Vagina (tissue), 2 donors: ENCODE measurements around the gene IGFBP5. TPM values are rescaled to one million over a fixed set of nuclear protein-coding genes. Genes with fewer than 3 reads are reported as not detected.

Experiments
- DNase-seq, 2 donors: peaks; one replicate each; pipeline ENCODE4 v3.0.0-alpha.2; 2017; ENCODE audit errors: extremely low spot score in 2 of 2
- H3K27ac ChIP-seq: fragments of 200-600 bp; sonication (generic); one replicate; pipeline ENCODE4 v1.5.1; 2019
- H3K27me3 ChIP-seq: fragments of 200-600 bp; sonication (generic); one replicate; pipeline ENCODE4 v1.5.1; 2019
- H3K36me3 ChIP-seq, 2 donors: fragments of 200-600 bp; sonication (generic); one replicate each; pipeline ENCODE4 v1.5.1; 2017 to 2019
- H3K4me1 ChIP-seq: fragments of 200-600 bp; sonication (generic); one replicate; pipeline ENCODE4 v1.5.1; 2019
- H3K4me3 ChIP-seq, 2 donors: fragments of 200-600 bp; sonication (generic); 1 replicate in 1 of 2; 2 replicates in 1 of 2; pipeline ENCODE4 v1.5.1; 2016 to 2019
- H3K9me3 ChIP-seq: fragments of 200-600 bp; sonication (generic); one replicate; pipeline ENCODE4 v1.5.1; 2019
- CTCF ChIP-seq, 3 experiments: fragments of 450-650 bp in 2 of 3; fragments of 200-600 bp in 1 of 3; sonication (generic) in 1 of 3; IDR thresholded peaks; one replicate each; pipeline ENCODE4 v1.5.1; 2017 to 2019; ENCODE audit warnings: antibody characterized with exemption in 3 of 3, mild to moderate bottlenecking in 2 of 3, moderate library complexity in 2 of 3
- POLR2A ChIP-seq, 2 donors: fragments of 450-650 bp; IDR thresholded peaks; one replicate each; pipeline ENCODE4 v1.6.1; 2017; ENCODE audit warnings: antibody characterized with exemption in 2 of 2, mild to moderate bottlenecking in 2 of 2, moderate library complexity in 2 of 2
- POLR2AphosphoS5 ChIP-seq, 2 donors: sonication (generic); formaldehyde crosslinking; IDR thresholded peaks; one replicate each; pipeline ENCODE4 v1.9.0; 2017; ENCODE audit warnings: antibody characterized with exemption in 2 of 2, mild to moderate bottlenecking in 2 of 2, low read depth in 1 of 2; ENCODE audit not compliant: insufficient read depth in 1 of 2
- intact Hi-C: fragments of 100-400 bp; cut with DNase I; formaldehyde crosslinking; loops from one replicate; pipeline ENCODE4 v1.15.1; 2023
- total RNA-seq: library from RNA; depleted of rRNA; stranded (reverse); fragments of >200 nt; gene quantifications from one replicate; pipeline ENCODE4 v1.2.3, GENCODE V29; 2016

IGFBP5 gene
- total RNA-seq, 1 donor from 2014 or later = 1,041 TPM

GRCh38 chr2:216644842-216645635 is 50.3 kb downstream of the IGFBP5 start:
- Histone ChIP-seq H3K9me3 (no peaks in the 10 kb centered on the region), H3K27me3 (no peaks in the 10 kb centered on the region), H3K4me3 (no peak overlapping the region), H3K27ac (no peak overlapping the region), H3K4me1 (peaks cover 13% of the 10 kb centered on the region), H3K36me3 (no peaks in the 10 kb centered on the region)
- intact Hi-C loops = no loop called here
- TF ChIP-seq POLR2A (IDR thresholded peaks at IDR 0.05) (no peak), POLR2AphosphoS5 (IDR thresholded peaks at IDR 0.05; ENCODE audit: insufficient read depth in 1 of 2, low read depth in 1 of 2) (peak in 1 of 2 donors; percentile 32)
- no peak for DNase-seq

- Histone ChIP-seq H3K4me1 (peaks cover 13% of the 10 kb centered on the region), H3K27me3 (no peaks in the 10 kb centered on the region), H3K9me3 (no peaks in the 10 kb centered on the region), H3K27ac (peak overlapping the region; percentile 4), H3K4me3 (no peak overlapping the region), H3K36me3 (no peaks in the 10 kb centered on the region)
- no peak for DNase-seq
- TF ChIP-seq POLR2AphosphoS5 (IDR thresholded peaks at IDR 0.05; ENCODE audit: insufficient read depth in 1 of 2, low read depth in 1 of 2) (no peak), POLR2A (IDR thresholded peaks at IDR 0.05) (no peak), CTCF (IDR thresholded peaks at IDR 0.05) (no peak)
- intact Hi-C loops = no loop called here
Observed at GRCh38 chr2:216643986-216644659, 51.2 kb downstream of the IGFBP5 start.

GRCh38 chr2:216637472-216637871 is 57.9 kb downstream of the IGFBP5 start:
- no peak overlapping the region for H3K4me3 ChIP-seq
- intact Hi-C loops = no loop called here
- no peaks in the 10 kb centered on the region for H3K36me3 ChIP-seq
- H3K27me3 ChIP-seq = no peaks in the 10 kb centered on the region
- peaks cover 36% of the 10 kb centered on the region for H3K4me1 ChIP-seq
- H3K9me3 ChIP-seq = no peaks in the 10 kb centered on the region
- no peak for DNase-seq
- TF ChIP-seq POLR2AphosphoS5 (IDR thresholded peaks at IDR 0.05; ENCODE audit: insufficient read depth in 1 of 2, low read depth in 1 of 2) (no peak), POLR2A (IDR thresholded peaks at IDR 0.05) (no peak), CTCF (IDR thresholded peaks at IDR 0.05) (no peak)
- no peak overlapping the region for H3K27ac ChIP-seq

- H3K27ac ChIP-seq = peak overlapping the region; percentile 20
- H3K36me3 ChIP-seq = no peaks in the 10 kb centered on the region
- peak overlapping the region; percentile 14 to 19 for H3K4me3 ChIP-seq
- no peaks in the 10 kb centered on the region for H3K27me3 ChIP-seq
- DNase-seq = no peak
- intact Hi-C loops = no loop called here
- H3K9me3 ChIP-seq = no peaks in the 10 kb centered on the region
- H3K4me1 ChIP-seq = peaks cover 36% of the 10 kb centered on the region
- TF ChIP-seq POLR2AphosphoS5 (IDR thresholded peaks at IDR 0.05; ENCODE audit: insufficient read depth in 1 of 2, low read depth in 1 of 2) (peak in 1 of 2 donors; percentile 46), POLR2A (IDR thresholded peaks at IDR 0.05) (no peak)
Observed at GRCh38 chr2:216636551-216637450, 58.5 kb downstream of the IGFBP5 start.

- no peak for DNase-seq
- intact Hi-C loops = no loop called here
- Histone ChIP-seq H3K9me3 (no peaks in the 10 kb centered on the region), H3K27ac (peak overlapping the region; percentile 20), H3K4me1 (peaks cover 36% of the 10 kb centered on the region), H3K27me3 (no peaks in the 10 kb centered on the region), H3K4me3 (peak overlapping the region; percentile 19 to 58), H3K36me3 (no peaks in the 10 kb centered on the region)
- no peak for TF ChIP-seq POLR2AphosphoS5 (IDR thresholded peaks at IDR 0.05; ENCODE audit: insufficient read depth in 1 of 2, low read depth in 1 of 2)
- TF ChIP-seq CTCF (IDR thresholded peaks at IDR 0.05) = no peak
- no peak for TF ChIP-seq POLR2A (IDR thresholded peaks at IDR 0.05)
Observed at GRCh38 chr2:216635701-216636550, 59.4 kb downstream of the IGFBP5 start.
